Renal pelvis (tissue), 4 donors: ENCODE measurements around the gene DPPA5. TPM values are rescaled to one million over a fixed set of nuclear protein-coding genes. Genes with fewer than 3 reads are reported as not detected.
"Not testable (repeated sequence)": the region's sequence is repeated elsewhere in the genome, so short reads cannot be mapped to it uniquely, and the experiment has no call there.

Experiments
- DNase-seq: peaks from one replicate; pipeline ENCODE4 v3.0.0-alpha.2; 2013
- polyA plus RNA-seq, 3 donors: library from polyadenylated mRNA; unstranded; fragments of 120-200 nt; gene quantifications; one replicate each; pipeline ENCODE4 v1.2.1, GENCODE V29; 2013; ENCODE audit not compliant: insufficient read length in 3 of 3

The DPPA5 gene
- polyA plus RNA-seq, 3 donors: not detected

DNA sequence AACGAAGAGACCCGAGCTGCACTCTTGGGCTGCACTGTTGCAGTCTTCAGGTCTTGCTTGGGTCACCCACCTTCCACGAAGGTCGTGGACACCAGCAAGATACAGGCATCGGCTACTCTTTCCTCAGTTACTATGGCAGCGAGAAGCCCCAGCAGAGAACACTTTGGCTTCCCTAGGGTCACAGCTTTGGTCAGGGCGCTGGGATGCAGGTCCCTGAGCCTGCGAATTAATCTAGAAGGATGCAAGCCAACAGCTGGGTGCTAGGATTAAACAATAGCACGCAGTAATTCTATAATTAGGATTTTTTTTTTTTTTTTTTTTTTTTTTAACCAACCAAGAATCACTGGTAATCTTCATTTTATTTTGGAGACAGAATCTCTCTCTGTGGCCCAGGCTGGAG lies 10.5 kb upstream of the DPPA5 start:
- DNase-seq: no peak

DNA sequence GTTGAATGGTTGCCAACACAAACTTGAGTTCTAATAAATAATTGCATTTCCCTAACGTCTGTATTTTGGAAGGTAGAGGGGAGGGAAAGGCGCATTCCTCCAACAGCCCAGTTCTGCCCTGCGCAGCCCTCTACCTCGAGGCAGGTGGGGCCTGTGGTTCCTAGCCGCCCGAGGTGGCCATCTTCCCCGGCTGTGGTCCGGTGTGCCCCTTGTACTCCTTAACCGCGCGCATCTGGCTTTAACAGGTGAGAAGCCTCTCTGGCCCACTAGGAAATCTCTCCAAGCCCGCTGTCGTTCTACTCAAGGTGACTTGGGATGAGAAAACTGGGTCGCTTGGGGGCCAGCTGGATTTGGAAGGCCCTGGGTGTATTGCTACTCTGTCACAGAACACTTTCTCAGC lies 10.0 kb upstream of the DPPA5 start:
- DNase-seq: no peak

DNA sequence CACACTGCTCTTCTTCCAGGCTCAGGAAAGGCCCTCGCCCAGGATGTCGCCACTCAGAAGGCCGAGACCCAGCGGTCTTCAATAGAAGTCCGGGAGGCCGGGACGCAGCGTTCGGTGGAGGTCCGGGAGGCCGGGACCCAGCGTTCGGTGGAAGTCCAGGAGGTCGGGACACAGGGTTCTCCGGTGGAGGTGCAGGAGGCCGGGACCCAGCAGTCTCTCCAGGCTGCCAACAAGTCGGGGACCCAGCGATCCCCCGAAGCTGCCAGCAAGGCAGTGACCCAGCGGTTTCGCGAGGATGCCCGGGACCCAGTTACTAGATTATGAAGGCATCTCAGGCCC lies 9.4 kb upstream of the DPPA5 start:
- no peak for DNase-seq

DNA sequence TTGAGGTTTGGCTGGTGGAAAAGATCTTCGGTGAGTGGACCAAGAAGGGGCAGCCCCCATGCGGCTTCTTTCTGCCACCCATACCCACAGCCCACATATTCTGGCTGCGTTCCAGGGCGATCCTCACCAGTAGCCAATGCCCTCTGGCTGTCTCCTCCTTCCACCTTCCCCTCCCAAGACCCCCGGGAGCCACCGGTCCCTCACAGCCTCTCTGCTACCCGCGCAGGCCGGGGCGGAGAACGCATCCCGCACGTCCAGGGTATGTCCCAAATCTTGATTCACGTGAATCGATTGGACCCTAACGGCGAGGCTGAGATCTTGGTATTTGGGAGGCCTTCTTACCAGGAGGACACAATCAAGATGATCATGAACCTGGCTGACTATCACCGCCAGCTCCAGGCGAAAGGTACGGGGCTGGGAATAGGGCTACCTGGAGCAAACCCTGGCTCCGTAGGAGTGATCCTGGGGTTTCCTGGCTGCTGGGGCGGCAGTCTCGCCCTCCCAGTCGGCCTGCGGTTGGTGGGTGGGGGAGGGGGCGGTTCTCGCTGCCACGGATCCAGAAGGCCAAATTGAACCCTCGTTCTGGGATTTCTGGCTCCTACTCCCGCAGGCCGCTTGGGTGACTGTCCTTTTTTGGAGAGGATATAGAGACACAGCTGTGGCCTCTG lies 8.9 kb upstream of the DPPA5 start:
- DNase-seq: no peak

DNA sequence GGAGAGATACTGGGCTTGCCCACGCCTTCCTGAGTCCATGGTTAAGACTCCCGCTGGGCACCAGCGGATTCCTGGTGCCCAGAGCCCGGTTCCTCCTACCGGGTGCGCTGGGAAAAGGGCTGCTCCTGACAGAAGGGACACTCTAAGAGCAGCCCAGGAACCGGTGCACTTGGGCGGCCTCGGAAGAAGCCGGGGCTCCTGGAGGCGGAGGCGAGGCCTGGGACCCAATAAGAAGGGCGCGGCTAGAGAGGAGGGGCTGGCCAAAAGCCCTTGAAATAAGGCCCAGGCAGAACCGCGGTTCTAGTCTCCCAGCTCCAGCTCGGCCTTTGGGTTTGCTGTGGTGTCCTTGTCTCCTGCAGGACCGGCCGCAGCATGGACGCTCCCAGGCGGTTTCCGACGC lies 8.3 kb upstream of the DPPA5 start, which contains the start of gene KHDC3L:
TSS of gene KHDC3L (plus strand) at position 301 of the 400 bp plus-strand sequence. CDS start at position 373, 72 bp downstream.
- no peak for DNase-seq

DNA sequence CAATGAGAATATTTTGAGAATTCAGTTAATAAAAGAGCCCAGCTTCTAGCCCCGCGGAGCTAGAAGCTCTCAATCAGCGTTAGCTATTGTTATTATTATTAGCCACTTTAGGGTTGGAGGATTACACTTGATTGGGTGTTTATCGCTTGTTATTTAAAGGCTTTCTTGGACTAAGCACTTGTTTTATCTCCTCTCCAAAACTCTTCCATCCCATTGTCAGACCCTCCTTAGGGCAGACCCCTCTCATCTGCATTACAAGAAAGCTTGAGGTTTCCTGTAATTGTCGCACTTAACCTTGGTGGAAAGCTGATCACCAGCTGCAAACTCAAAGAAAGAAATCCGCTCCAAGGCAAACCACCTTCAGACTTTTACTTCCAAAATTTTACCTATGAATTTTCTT lies 4.8 kb downstream of the DPPA5 start:
- no peak for DNase-seq

DNA sequence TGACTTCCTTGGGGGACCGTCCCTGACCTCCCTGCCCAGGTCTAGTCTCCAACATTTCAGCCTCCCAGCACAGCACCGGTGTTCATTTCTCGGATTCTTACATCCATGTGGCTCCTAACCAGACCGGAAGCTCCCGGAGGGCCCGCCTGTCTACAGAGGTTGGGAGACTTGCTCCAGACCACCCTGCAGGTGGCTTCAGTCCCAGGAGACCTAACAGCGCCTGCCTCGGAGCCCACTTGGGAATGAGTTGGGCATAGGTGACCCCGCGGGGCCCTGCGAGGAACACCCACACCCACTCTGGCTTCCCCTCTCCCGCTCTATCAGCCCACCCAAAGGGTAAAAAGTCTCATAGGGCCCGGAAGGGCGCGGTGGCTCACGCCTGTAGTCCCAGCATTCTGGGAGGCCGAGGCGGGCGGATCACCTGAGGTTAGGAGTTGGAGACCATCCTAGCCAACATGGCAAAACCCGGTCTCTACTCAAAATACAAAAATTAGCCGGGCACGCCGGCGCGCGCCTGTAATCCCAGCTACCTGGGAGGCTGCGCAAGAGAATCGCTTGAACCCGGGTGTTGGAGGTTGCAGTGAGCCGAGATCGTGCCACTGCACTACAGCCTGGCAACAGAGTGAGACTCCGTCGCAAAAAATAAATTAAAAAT lies 5.4 kb downstream of the DPPA5 start:
- no peak for DNase-seq

DNA sequence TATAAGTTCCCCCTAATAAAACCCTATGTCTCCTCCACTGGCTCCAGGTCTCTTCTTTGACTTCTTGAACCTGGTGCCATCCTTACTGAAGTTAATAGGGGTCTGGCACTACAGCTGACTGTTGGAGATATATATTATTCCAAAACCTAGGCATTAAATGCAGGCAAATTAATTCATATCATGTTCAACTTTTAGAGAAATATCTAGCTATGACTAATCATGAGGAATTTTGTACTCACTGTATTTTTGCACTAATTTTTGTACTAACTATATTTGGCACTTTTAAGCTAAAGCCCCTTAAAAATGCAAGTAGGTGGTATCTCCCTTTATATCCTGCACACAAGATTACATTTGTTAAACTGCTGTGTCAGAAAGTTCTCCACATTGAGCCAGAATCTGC lies 10.9 kb downstream of the DPPA5 start:
- DNase-seq: no peak

DNA sequence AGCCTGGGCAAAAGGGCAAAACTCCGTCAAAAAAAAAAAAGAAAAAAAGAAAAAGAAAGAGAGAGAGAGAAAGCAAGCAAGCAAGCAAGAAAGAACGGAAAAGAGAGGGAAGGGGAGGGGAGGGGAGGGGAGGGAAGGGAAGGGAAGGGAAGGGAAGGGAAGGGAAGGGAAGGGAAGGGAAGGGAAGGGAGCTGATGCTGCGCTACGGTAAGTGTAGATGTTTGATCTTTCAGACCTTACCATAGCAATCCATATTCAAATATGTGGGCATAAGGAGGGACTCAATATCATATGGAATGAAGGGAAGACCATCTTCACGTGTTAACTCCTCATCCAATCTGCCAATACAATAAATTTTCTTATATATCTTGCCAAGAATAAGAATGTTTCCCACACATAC lies 11.9 kb downstream of the DPPA5 start:
- no peak for DNase-seq

DNA sequence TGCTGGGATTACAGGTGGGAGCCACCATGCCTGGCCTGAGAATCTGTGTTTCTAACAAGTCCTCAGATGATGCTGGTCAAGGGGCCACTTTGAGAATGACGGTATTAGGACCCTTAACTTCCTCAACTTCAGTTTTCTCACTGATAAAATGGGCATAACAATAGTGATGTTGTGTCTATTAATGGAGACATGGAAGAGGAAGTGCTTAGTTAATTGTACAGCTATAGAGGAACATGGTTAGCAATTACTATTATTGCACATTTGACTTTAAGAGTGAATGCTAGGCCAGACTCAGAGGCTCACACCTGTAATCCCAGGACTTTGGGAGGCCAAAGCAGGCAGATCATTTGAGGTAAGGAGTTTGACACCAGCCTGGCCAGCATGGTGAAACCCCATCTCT lies 12.7 kb downstream of the DPPA5 start:
- no peak for DNase-seq

DNA sequence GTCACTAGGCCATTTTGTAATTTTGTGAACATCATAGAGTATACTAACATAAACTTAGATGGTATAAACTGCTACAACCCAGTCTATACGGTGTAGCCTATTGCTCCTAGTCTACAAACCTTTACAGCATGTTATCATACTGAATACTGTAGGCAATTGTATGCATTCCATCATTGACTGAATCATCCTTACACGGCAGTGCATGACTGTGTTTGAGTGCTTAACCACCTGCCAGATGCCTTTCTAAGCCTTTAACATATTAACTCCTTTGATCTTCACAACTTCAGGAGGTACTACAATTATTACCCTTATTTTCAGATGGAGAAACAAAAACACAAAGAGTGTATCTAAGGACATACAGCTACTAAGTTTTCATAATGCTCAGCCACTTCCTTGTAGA lies 14.0 kb downstream of the DPPA5 start:
- no peak for DNase-seq

DNA sequence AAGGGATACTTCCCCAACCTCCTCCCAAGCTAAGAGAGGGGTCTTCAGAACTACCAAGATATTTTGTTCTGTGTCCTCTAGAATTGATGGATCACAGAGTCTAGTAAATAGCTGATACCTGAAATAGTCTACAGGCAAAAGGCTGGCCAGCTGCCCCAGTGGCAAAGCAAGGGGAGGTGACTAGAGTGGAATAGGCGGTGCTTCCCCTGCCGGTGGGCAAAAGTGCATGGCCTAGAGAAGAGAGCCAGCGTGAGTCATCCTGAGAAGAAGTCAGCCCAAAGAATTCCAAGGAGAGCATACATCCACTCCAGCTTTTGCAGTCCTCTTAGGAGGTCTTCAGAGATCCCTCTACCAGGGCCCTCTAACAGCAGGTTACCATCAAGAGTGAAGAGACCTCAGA lies 14.7 kb downstream of the DPPA5 start:
- DNase-seq: no peak

DNA sequence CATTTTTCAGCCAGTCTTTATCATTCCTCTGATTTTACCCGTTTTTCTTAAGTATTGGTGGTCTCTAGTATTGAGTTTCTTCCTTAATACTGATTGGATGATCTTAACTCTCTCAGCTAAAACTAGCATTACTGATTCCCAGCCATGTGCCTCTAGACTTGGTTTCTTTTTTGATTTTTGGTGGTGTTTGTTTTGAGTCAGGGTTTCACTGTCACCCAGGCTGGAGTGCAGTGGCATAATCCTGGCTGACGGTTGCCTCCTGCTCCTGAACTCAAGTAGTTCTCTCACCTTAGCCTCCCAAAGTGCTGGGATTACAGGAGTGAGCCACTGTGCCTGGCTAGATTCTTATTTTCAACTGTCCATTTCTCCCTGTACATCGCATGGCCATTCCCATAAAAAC lies 24.9 kb downstream of the DPPA5 start:
- DNase-seq: no peak

DNA sequence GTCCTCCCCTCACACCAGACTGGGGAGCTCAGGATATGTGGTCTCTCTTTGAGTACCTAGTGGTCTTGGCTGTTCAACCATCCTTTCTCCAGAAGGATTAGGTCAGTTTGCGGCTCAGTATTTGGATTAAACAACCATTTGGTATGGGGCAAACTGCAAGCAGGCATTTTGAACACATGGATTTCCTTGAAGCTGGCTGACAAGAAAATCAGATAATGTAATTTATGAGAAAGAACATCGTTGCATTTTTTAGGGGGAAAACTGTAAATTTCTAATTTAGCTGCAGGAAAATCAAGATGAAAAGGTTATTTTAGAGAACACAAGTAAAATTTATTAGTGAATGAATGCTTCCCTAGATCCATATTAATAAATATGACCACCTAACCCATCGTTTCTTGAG lies 25.3 kb downstream of the DPPA5 start:
- DNase-seq: no peak

DNA sequence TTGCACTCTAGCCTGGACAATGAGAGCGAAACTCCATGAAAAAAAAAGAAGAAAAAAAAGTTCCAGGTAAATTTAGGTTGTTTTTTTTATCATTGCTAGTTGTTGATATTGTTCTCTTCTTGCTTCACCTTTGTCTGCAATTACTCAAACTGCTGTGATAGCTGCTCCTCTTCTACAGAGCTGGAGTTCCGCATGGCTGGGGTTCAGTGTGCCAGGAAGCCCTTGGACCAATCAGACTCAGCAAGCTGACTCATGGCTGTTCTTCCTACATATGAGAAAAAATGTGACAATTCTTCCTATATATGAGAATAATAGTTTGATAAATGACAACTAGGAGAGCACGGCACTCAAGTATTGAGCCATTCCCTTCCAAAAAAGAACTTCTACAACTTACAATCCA lies 28.4 kb downstream of the DPPA5 start:
- no peak for DNase-seq

DNA sequence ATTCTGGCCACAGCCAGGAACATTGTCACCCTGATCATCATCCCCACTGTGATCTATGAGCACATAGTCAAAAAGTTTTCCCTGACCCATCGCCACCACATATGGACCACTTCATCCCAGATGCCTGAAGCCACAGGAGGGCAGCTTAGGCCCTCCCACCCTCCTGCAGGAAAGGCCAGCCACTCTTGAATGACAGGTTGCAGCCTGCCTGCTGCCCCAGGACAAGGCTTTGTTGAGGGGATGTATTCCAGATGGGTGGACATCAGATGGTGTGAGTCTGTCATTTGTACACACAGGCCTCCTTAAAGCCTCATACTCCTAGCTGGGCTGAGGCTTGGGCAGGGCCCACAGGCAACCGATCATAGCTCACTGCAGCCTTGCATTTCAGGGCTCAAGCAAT lies 30.8 kb downstream of the DPPA5 start:
- no peak for DNase-seq

DNA sequence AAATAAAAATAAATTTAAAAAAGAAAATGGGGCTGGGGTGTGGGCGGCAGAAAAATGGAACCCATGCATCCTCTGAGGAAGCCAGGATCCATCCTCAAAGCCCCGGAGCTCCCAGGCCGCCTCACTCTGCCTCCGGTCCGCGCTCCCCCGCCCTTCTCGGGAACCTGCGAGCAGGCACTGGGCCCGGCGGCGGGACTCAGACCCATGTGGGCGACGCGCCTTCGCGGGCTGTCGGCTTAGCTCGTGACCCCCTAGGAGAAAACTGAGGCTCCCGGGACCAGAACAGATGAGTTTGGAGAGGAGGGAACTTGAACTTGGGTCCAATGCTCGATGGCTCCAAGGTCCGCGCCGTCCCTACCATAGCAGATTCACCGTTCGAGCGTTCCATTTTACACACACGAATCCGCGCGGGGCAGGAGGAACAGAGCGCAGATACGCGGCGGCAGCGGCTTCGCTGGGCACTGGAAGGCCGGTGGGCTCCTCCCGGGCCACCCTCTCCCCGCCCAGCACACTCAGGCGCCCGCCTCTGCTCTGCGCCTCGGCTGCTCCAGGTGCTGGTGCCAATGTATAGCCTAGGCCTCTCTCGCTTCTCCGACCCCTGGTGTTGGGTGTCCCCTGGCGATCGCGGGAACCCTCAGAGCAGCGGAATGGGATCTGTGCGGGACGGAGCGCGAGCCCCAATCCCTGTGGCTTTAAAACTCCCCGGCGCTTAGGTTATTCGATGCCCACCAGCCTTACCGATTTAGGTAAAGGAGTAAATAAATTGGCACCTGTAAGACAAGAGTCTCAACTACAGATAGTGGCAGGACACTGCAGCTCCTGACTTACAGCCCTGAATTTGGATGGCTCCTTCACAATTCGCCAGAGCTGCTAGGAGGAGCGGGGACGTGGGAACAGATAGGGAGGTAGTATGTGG lies 39.2 kb downstream of the DPPA5 start:
- peak; percentile 14 for DNase-seq

DNA sequence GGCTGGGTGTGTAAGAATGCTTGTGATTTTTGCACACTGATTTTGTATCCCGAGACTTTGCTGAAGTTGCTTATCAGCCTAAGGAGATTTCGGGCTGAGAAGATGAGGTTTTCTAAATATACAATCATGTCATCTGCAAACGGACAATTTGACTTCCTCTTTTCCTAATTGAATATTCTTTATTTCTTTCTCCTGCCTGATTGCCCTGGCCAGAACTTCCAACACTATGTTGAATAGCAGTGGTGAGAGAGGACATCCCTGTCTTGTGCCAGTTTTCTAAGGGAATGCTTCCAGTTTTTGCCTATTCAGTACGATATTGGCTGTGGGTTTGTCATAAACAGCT lies 43.6 kb downstream of the DPPA5 start:
- not testable (repeated sequence) for DNase-seq

DNA sequence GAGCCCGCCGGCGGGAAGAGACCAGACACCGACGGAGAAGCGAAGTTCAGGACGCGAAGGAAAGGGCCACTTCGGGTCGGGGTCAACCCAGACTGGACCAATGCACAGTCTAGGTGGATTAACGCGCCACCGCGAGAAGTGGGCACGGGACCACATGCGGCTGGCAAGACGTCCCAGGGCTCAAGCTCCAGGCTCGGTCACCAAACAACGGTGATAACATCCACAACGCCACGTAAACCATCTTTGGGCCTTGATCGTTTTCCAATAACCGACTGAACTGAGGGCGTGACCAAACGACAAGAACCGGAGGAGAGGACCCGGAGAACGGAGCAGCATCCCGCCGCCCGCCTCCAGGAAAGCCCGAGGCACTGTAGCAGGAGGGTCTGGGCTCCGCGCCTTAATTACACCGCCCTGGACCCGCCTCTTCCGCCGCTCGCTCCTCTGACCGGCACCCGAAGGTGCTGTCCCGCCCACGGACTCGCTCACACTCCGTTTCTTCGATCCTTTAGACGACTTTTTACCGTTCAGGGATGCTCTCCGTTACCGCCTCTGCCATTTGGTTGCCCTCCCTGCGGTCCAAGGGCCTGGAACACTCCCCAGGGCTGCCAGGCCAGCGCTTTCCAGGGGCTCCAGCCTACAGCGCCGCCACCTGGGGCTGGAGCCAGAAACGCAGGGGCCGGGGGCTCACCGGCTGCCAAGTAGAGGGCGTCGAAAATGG lies 44.1 kb downstream of the DPPA5 start:
- peak; percentile 54 for DNase-seq

DNA sequence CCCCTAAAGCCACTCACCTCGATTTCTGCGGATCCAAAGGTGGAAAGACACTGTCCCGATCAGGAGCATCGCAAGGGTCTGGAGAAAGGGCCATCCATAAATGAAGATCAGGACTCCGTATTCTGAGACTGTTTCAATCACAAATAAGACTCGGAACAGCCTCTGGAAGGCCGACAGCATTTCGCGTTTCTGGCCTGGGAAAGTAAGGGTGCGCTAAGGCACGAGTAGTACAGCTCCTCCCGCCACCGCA lies 44.6 kb downstream of the DPPA5 start:
- no peak for DNase-seq

DNA sequence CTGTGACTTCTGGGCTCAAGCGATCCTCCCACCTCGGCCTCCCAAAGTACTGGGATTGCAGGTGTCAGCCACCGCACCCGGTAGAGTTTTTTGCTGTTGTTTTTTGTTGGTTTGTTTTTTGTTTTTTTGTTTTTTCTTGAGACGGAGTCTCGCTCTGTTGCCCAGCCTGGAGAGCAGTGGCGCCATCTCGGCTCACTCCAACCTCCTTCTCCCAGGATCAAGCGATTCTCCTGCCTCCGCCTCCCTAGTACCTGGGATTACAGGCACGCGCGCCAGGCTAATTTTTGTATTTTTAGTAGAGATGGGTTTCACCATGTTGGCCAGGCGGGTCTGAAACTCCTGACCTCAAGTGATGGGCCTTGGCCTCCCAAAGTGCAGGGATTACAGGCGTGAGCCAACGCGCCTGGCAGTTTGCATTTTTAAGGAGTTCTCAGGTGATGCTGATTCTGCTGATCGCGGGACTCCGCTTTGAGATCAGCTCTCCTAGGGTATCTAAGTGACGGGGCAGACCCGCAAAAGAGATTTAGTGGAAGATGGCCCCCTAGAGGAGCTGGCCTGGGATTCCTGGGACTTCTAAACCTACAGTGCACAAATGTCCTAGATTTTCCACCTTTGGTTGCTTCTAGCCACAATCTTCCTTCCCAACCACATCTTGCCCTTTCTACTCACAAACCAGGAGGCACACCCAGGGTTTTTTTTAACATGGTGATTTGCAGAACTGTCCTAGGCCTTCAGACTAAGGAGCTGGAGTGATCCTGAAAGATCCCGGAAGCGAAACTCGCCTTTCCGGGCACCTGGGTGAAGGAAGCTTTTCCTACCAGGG lies 45.2 kb downstream of the DPPA5 start:
- no peak for DNase-seq

DNA sequence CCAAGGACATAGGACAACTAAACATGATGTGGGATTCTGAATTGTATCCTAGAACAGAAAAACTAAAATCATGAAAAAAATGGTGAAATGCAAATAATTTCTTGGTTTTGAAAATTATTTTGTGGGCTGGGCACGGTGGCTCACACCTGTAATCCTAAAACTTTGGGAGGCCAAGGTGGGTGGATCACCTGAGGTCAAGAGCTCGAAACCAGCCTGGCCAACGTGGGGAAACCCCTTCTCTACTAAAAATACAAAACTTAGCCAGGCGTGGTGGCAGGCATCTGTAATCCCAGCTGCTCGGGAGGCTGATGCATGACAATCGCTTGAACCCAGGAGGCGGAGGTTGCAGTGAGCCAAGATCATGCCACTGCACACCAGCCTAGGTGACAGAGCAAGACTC lies 50.3 kb downstream of the DPPA5 start:
- DNase-seq: not testable (repeated sequence)
